ENCODE data around the gene RASSF6. TPM values are rescaled to one million over a fixed set of nuclear protein-coding genes. Genes with fewer than 3 reads are reported as not detected.
A peak's percentile ranks its signal among the peaks of the same experiment; 100 is the strongest.

RASSF6 gene
- total RNA-seq, 2 donors from 2014 or later: not detected

GRCh38 chr4:73662709-73663546, 42.7 kb upstream of the RASSF6 start:
- no peak for DNase-seq (ENCODE audit: low spot score)
- no peak overlapping the region for H3K27ac ChIP-seq
- no peaks in the 10 kb centered on the region for H3K36me3 ChIP-seq
- TF ChIP-seq CTCF (IDR thresholded peaks at IDR 0.05): peak in 1 of 2 donors; percentile 61
- H3K9me3 ChIP-seq: no peaks in the 10 kb centered on the region
- no peaks in the 10 kb centered on the region for H3K27me3 ChIP-seq
- no peaks in the 10 kb centered on the region for H3K4me1 ChIP-seq
- H3K4me3 ChIP-seq: no peak overlapping the region

GRCh38 chr4:73661646-73662119, 41.4 kb upstream of the RASSF6 start:
- Histone ChIP-seq H3K4me3 (no peak overlapping the region), H3K9me3 (no peaks in the 10 kb centered on the region), H3K36me3 (no peaks in the 10 kb centered on the region), H3K27ac (no peak overlapping the region), H3K4me1 (no peaks in the 10 kb centered on the region), H3K27me3 (no peaks in the 10 kb centered on the region)
- no peak for DNase-seq (ENCODE audit: low spot score)
- TF ChIP-seq CTCF (IDR thresholded peaks at IDR 0.05): no peak

- no peak for TF ChIP-seq CTCF (IDR thresholded peaks at IDR 0.05)
- no peak overlapping the region for H3K27ac ChIP-seq
- no peaks in the 10 kb centered on the region for H3K4me1 ChIP-seq
- H3K27me3 ChIP-seq: no peaks in the 10 kb centered on the region
- H3K36me3 ChIP-seq: no peaks in the 10 kb centered on the region
- DNase-seq (ENCODE audit: low spot score): no peak
- no peaks in the 10 kb centered on the region for H3K9me3 ChIP-seq
- no peak overlapping the region for H3K4me3 ChIP-seq
Observed at GRCh38 chr4:73660808-73661207, 40.6 kb upstream of the RASSF6 start.

- Histone ChIP-seq H3K4me1 (no peaks in the 10 kb centered on the region), H3K9me3 (no peaks in the 10 kb centered on the region), H3K4me3 (no peak overlapping the region), H3K27me3 (no peaks in the 10 kb centered on the region), H3K36me3 (no peaks in the 10 kb centered on the region), H3K27ac (no peak overlapping the region)
- peak in 1 of 2 donors; percentile 69 for TF ChIP-seq CTCF (IDR thresholded peaks at IDR 0.05)
- DNase-seq (ENCODE audit: low spot score): no peak
Observed at GRCh38 chr4:73653695-73654106, 33.5 kb upstream of the RASSF6 start.

GRCh38 chr4:73650250-73650649, 30.0 kb upstream of the RASSF6 start:
- no peak for TF ChIP-seq CTCF (IDR thresholded peaks at IDR 0.05)
- Histone ChIP-seq H3K36me3 (no peaks in the 10 kb centered on the region), H3K9me3 (no peaks in the 10 kb centered on the region)

More at GRCh38 chr4:73650250-73650649, 30.0 kb upstream of the RASSF6 start:
- Histone ChIP-seq H3K27ac (no peak overlapping the region), H3K4me1 (no peaks in the 10 kb centered on the region), H3K27me3 (no peaks in the 10 kb centered on the region), H3K4me3 (no peak overlapping the region)
- DNase-seq (ENCODE audit: low spot score): no peak

All from right atrium auricular region (tissue), 2 donors.